Stimulated activated CD4-positive, alpha-beta T cell treated with anti-CD3 and anti-CD28 coated beads, Interleukin-1b, Interleukin-23, amount 100 ng/mL, for 4 hours (primary cell): ENCODE measurements around the gene GNPDA2.

Experiments
- DNase-seq, 2 donors: peaks; one replicate each; pipeline ENCODE4 v3.0.0-alpha.2; 2020; ENCODE audit warnings: low read depth in 2 of 2

GNPDA2 gene

GRCh38 chr4:44679060-44679459 is 47.3 kb downstream of the GNPDA2 start:
- no peak for DNase-seq

- peak; percentile 76 to 78 for DNase-seq
Observed at GRCh38 chr4:44678094-44679041, 48.0 kb downstream of the GNPDA2 start, which contains the start of gene GUF1. Gene GUF1 (plus strand): TSS chr4:44678420. CDS start chr4:44678623, 203 bp downstream.

- DNase-seq = no peak
Observed at GRCh38 chr4:44675366-44675765, 51.0 kb downstream of the GNPDA2 start.

GRCh38 chr4:44674471-44674870 is 51.9 kb downstream of the GNPDA2 start:
- no peak for DNase-seq

- DNase-seq = no peak
Observed at GRCh38 chr4:44671636-44672035, 54.7 kb downstream of the GNPDA2 start.

- DNase-seq = no peak
Observed at GRCh38 chr4:44670506-44671199, 55.7 kb downstream of the GNPDA2 start.

GRCh38 chr4:44668526-44668925 is 57.8 kb downstream of the GNPDA2 start:
- DNase-seq = no peak

- no peak for DNase-seq
Observed at GRCh38 chr4:44663539-44664263, 62.7 kb downstream of the GNPDA2 start.

GRCh38 chr4:44662623-44663005 is 63.7 kb downstream of the GNPDA2 start:
- no peak for DNase-seq

- no peak for DNase-seq
Observed at GRCh38 chr4:44661940-44662622, 64.3 kb downstream of the GNPDA2 start.

GRCh38 chr4:44660396-44660795 is 66.0 kb downstream of the GNPDA2 start:
- DNase-seq = no peak

GRCh38 chr4:44652002-44652401 is 74.4 kb downstream of the GNPDA2 start:
- DNase-seq = no peak
